ENCODE measurements around the gene INHBC.

The INHBC gene

GRCh38 chr12:57465030-57465746 lies 30.6 kb downstream of the INHBC start:
- DNase-seq (ENCODE audit: low spot score), result no peak
- Histone ChIP-seq H3K27ac (no peak overlapping the region), H3K4me3 (no peak overlapping the region)
- no peak for TF ChIP-seq CTCF (IDR thresholded peaks at IDR 0.05)

- Histone ChIP-seq H3K4me3 (no peak overlapping the region), H3K27ac (no peak overlapping the region)
- no peak for TF ChIP-seq CTCF (IDR thresholded peaks at IDR 0.05)
- DNase-seq (ENCODE audit: low spot score), result no peak
Measured at GRCh38 chr12:57465747-57466505, 31.3 kb downstream of the INHBC start.

- H3K4me3 ChIP-seq, result no peak overlapping the region
- no peak for DNase-seq (ENCODE audit: low spot score)
- TF ChIP-seq CTCF (IDR thresholded peaks at IDR 0.05), result no peak
- H3K27ac ChIP-seq, result no peak overlapping the region
Measured at GRCh38 chr12:57467212-57467874, 32.8 kb downstream of the INHBC start.

- DNase-seq (ENCODE audit: low spot score), result no peak
- no peak overlapping the region for H3K27ac ChIP-seq
- no peak for TF ChIP-seq CTCF (IDR thresholded peaks at IDR 0.05)
- H3K4me3 ChIP-seq, result no peak overlapping the region
Measured at GRCh38 chr12:57467915-57468314, 33.3 kb downstream of the INHBC start.

- no peak for TF ChIP-seq CTCF (IDR thresholded peaks at IDR 0.05)
- DNase-seq (ENCODE audit: low spot score), result no peak
- no peak overlapping the region for H3K4me3 ChIP-seq
- no peak overlapping the region for H3K27ac ChIP-seq
Measured at GRCh38 chr12:57469296-57470164, 34.9 kb downstream of the INHBC start.

GRCh38 chr12:57470286-57470969 lies 35.8 kb downstream of the INHBC start:
- no peak for TF ChIP-seq CTCF (IDR thresholded peaks at IDR 0.05)
- DNase-seq (ENCODE audit: low spot score), result no peak
- H3K4me3 ChIP-seq, result no peak overlapping the region
- H3K27ac ChIP-seq, result no peak overlapping the region
